Activated T-helper 17 cell treated with anti-CD3 and anti-CD28 coated beads, Interleukin-2, amount 50 U/mL, for 72 hours (primary cell): ENCODE data around the gene DUSP15. TPM values are rescaled to one million over a fixed set of nuclear protein-coding genes. Genes with fewer than 3 reads are reported as not detected.

Experiments used
- ATAC-seq: fragments of 150-1000 bp; cut with Tn5 transposase; replicated peaks from 2 replicates; pipeline ENCODE4 v1.10.0; 2021; ENCODE audit warnings: mild to moderate bottlenecking, moderate library complexity
- H3K27ac Mint-ChIP-seq: one replicate; pipeline ENCODE4 v1.8.0; 2022; ENCODE audit warnings: mixed read lengths
- H3K27me3 Mint-ChIP-seq: one replicate; pipeline ENCODE4 v1.8.0; 2022; ENCODE audit warnings: mixed read lengths
- H3K36me3 Mint-ChIP-seq: one replicate; pipeline ENCODE4 v1.8.0; 2022; ENCODE audit warnings: low read depth, mild to moderate bottlenecking, mixed read lengths
- H3K4me1 Mint-ChIP-seq: one replicate; pipeline ENCODE4 v1.8.0; 2022; ENCODE audit warnings: mixed read lengths
- H3K4me3 Mint-ChIP-seq: one replicate; pipeline ENCODE4 v1.8.0; 2022; ENCODE audit warnings: mild to moderate bottlenecking, mixed read lengths
- H3K9me3 Mint-ChIP-seq: one replicate; pipeline ENCODE4 v1.8.0; 2022; ENCODE audit warnings: mixed read lengths
- total RNA-seq, 2 donors: library from RNA; stranded (reverse); gene quantifications; one replicate each; pipeline ENCODE4 v1.2.3, GENCODE V29; 2022

The DUSP15 gene
- total RNA-seq, 2 donors from 2014 or later, result not detected

DNA sequence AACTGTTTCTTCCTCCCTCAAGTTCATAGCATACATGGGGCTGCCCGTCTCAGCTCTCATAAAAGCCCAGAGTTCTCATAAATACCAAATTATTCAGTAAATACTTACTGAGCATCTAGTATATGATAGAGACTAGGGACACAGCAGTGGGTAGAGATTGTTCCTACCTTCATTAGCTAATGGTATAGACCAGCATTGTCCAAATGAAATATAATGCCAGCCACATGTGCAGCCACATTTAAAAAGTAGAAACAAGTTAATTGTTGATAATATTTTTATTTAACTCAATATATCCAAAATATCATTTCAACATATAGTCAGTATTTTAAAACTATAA lies 1.3 kb upstream of the DUSP15 start:
- no peak for ATAC-seq
- H3K36me3 Mint-ChIP-seq, result peaks cover 13% of the 10 kb centered on the region
- H3K4me3 Mint-ChIP-seq, result no peak overlapping the region
- H3K27ac Mint-ChIP-seq, result no peak overlapping the region
- H3K4me1 Mint-ChIP-seq, result peaks cover 11% of the 10 kb centered on the region
- peaks cover 30% of the 10 kb centered on the region for H3K27me3 Mint-ChIP-seq
- H3K9me3 Mint-ChIP-seq, result no peaks in the 10 kb centered on the region

DNA sequence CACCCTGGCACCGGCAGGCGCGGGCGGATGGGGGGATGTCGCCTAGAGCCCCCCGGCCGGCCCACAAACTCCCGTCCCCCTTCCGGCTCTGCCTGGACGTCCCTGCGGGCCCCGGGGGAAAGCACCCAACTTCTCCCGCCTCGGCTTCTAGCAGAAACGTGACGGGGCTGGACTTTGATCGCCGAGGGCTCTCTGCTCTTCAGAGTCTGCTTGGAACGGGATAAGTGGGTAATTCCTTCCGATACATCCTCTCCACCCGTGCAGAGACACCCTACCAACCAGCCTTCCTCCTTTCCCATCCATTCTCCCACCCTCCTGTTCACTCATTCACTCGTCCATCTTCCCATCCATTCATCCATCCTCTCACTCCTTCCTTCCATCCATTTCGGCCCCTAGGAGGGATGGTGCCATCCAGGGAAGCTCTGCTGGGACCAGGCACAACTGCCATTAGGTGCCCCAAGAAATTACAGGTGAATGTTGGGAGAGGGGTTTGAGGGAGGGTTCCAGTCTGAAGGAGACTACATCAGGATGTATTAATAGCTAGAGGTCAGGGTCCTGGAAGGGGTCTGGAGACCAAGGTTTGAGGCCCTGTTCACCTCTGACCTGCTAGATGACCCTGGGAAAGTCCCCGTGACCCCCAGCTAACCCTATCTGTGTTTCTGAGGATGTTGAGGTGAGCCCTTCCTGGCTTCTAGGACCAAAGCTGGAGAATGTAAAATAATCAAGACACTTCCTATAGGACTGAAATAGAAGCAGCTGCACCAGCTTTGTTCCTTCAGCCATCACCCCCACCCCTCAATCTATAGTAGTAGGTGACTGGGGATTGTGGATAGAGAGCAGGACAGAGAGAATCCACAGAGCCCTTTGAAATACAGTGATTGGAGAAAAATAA lies 645 bp upstream of the DUSP15 start:
- H3K27ac Mint-ChIP-seq, result peak overlapping the region; percentile 71
- ATAC-seq, result no peak
- no peaks in the 10 kb centered on the region for H3K9me3 Mint-ChIP-seq
- H3K4me3 Mint-ChIP-seq, result peak overlapping the region; percentile 85
- H3K4me1 Mint-ChIP-seq, result peaks cover 11% of the 10 kb centered on the region
- peaks cover 30% of the 10 kb centered on the region for H3K27me3 Mint-ChIP-seq
- H3K36me3 Mint-ChIP-seq, result peaks cover 13% of the 10 kb centered on the region

DNA sequence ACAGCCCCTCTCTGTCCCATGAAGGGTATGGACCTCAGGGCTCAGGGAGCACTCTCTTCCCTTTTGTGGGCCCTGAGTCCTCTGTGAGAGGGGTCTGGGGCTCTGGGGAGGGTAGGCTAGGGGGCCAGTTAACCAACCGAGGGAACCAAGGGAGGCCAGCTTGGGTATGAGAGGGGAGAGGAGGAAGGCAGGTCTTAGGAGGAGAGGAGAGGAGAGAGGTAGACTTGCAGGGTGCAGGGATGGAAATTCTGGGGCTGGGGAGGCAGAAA lies 720 bp downstream of the DUSP15 start:
- Mint-ChIP-seq H3K4me1 (peaks cover 11% of the 10 kb centered on the region), H3K27ac (peak overlapping the region; percentile 79), H3K4me3 (peak overlapping the region; percentile 85), H3K36me3 (peaks cover 13% of the 10 kb centered on the region), H3K27me3 (peaks cover 30% of the 10 kb centered on the region), H3K9me3 (no peaks in the 10 kb centered on the region)
- no peak for ATAC-seq

DNA sequence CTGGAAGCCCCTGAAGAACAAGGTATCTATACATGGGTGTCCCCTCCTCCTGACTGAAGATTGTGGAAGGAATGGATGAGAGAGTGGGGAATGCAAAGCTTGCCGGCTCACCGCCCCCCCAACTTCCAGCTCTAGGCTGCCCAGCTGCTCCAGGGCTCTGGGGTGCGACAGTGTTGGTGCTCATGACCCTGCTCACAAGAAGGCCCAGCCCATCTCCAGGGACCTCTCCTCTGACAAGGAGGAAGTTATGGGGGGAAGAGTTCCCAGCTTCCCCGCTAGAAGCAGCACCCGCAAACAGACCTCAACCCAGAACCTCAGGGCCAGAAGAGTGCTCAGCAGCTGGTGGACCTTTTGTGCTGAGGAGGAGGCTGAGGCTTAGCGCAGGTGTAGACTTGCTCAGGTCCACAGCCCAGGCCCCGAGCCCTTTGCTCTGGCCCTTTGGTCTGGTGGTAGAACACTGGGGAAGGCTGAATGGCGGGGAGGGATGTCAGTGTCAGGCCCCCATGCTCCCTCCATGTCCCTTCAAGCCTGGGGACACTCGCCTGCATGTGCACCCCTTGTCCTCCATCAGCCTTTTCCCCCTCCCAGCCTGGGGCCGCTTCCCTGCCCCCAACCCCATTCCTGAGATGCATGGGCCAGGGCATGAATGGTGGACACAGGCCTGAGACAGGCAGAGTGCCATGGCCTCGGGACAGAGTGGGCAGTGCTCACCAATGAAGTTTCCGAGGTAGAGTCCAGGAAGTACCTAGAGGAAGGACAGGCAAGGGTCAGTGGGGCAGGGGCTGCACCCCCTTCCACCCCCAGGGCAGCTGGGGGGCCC lies 1.3 kb downstream of the DUSP15 start:
- peak overlapping the region; percentile 79 for H3K27ac Mint-ChIP-seq
- H3K4me1 Mint-ChIP-seq, result peaks cover 11% of the 10 kb centered on the region
- H3K9me3 Mint-ChIP-seq, result no peaks in the 10 kb centered on the region
- H3K36me3 Mint-ChIP-seq, result peaks cover 13% of the 10 kb centered on the region
- no peak for ATAC-seq
- peaks cover 29% of the 10 kb centered on the region for H3K27me3 Mint-ChIP-seq
- peak overlapping the region; percentile 85 for H3K4me3 Mint-ChIP-seq

DNA sequence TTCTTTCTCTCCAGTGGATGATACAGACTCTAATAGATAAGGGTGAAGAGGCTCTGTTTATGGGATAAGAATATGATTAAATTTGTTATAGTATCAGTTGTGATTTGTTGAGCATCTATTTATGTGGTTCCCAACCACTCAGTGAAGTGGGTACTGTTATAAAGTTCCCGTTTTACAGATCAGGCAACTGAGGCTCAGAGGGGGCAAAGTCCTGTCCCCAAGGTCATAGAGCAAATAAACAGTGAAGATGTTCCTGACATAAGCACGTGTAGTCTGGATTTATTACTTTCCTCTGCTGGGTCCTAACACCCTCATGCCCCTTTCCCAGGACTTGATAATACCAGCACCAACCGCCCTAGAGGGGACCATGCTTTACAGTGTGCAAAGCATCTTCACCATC lies 4.1 kb downstream of the DUSP15 start:
- H3K27ac Mint-ChIP-seq, result no peak overlapping the region
- H3K27me3 Mint-ChIP-seq, result peaks cover 20% of the 10 kb centered on the region
- no peak for ATAC-seq
- H3K36me3 Mint-ChIP-seq, result peaks cover 13% of the 10 kb centered on the region
- no peak overlapping the region for H3K4me3 Mint-ChIP-seq
- H3K4me1 Mint-ChIP-seq, result peaks cover 16% of the 10 kb centered on the region
- no peaks in the 10 kb centered on the region for H3K9me3 Mint-ChIP-seq

DNA sequence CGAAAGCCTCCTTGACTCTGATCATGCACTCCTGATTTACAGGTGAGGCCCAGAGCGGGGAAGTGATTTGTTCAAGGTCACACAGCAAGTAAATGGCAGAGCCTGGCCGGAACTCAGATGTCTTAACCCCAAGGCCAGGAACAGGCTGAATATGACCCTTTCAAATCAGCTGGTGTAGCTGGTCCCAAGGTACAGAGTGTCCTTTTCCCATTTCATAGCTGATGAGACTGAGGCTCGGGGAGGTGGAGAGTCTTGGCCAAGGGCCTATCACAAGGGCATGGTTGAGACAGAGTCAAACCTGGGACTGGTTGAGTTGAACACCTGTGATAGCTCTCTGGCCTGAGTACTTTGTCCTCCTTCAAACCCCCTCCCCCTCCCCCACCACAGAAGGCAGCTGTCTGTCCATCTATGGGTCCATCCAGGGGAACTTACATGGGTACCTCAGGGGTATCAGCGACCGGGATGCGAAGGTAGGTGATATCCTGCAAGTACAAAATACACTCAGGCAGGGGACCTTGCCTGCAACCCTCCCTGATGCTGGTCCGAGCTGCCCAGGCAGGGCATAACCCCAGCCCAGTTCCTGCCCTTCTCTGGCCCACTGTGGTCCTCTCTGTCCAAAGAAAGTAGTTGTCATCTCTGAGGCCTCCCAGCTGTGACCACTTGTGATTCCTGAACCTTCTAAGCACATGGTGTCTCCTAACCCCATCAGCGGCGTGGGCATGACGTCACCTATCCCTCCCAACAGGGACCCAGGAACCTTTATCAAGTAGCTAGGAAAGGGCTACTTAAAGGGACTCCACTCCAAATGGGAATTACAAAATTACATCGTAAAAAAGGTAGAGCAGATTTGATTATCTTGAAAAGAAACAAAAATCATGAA lies 5.6 kb downstream of the DUSP15 start:
- Mint-ChIP-seq H3K36me3 (peaks cover 5% of the 10 kb centered on the region), H3K4me1 (peaks cover 8% of the 10 kb centered on the region), H3K27ac (no peak overlapping the region), H3K9me3 (no peaks in the 10 kb centered on the region), H3K27me3 (peaks cover 18% of the 10 kb centered on the region), H3K4me3 (no peak overlapping the region)
- no peak for ATAC-seq

DNA sequence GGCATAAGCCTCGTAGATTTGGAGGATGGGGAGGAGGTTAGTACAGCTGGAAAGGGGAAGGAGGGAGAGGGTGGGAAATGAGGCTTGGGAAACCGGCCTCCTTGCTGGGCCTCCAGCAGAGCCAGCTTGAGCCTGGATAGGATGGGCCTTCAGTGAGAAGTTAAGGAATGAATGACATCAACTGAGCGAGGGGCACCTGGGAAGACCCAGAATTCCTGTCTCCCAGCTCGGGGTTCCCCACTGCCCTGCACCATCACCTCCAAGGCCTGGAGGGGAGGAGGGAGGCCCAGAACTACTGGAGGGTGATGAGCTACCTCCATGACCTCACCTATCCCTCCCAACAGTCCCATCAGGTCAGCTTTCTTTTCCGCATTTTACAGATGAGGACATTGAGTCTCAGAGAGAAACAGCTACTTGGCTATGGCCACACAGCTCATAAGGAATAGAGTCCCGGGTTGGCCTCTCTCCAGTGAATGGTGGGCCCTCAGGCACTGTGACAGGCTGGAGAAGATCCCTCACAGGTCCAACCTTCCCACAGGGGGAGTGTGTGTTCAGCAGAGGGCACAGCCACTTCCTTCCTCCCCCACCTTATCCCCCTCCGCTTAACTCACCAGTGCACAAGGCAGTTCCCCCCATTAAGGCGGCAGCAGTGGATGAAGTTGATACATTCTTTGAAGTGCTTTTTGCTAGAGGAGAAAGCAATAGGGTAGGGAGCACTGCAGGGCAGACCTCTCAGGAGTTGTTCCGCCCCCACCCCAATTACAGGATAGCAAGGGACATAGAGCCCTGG lies 6.8 kb downstream of the DUSP15 start:
- Mint-ChIP-seq H3K36me3 (no peaks in the 10 kb centered on the region), H3K9me3 (no peaks in the 10 kb centered on the region), H3K27ac (no peak overlapping the region), H3K4me3 (no peak overlapping the region), H3K27me3 (peaks cover 11% of the 10 kb centered on the region), H3K4me1 (peaks cover 5% of the 10 kb centered on the region)
- no peak for ATAC-seq

DNA sequence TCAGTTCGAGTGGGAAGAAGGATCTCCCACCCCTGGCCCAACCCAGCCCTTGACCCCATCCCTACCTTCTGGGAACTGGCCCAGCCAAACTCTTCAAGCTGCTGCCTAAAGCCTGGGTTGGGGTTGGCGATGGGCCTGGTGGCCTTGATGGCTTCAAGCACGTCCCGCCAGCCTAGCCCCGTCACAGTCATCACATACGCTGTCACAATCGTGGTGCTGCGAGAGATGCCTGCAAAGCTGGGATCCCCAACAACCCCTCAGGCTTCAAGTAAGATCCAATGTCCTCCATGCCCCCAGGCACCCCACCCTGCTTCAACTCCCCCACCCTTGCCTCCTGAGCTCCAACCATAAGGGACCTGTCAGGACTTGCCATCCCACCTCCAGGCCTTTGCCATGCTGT lies 7.8 kb downstream of the DUSP15 start:
- Mint-ChIP-seq H3K4me1 (peaks cover 5% of the 10 kb centered on the region), H3K27ac (no peak overlapping the region), H3K27me3 (peaks cover 14% of the 10 kb centered on the region), H3K36me3 (no peaks in the 10 kb centered on the region), H3K9me3 (no peaks in the 10 kb centered on the region), H3K4me3 (peak overlapping the region; percentile 64)
- no peak for ATAC-seq

DNA sequence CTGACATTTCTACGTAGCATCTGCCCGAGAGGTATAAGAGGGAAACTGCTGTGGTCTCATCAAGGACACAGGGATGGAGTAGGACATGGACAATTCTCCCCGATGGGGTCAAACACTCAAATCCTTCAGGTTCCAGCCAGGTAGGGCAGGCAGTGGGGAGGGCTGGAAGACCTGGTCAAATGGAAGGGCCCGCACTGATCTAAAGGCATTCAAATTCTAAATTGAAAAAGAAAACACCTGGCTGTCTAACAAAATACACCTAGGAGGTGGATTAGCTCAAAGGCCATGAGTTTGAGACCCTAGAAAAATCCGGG lies 8.2 kb downstream of the DUSP15 start:
- Mint-ChIP-seq H3K27ac (peak overlapping the region; percentile 16), H3K4me3 (peak overlapping the region; percentile 64), H3K9me3 (no peaks in the 10 kb centered on the region), H3K27me3 (peaks cover 17% of the 10 kb centered on the region), H3K36me3 (no peaks in the 10 kb centered on the region), H3K4me1 (peaks cover 5% of the 10 kb centered on the region)
- no peak for ATAC-seq

DNA sequence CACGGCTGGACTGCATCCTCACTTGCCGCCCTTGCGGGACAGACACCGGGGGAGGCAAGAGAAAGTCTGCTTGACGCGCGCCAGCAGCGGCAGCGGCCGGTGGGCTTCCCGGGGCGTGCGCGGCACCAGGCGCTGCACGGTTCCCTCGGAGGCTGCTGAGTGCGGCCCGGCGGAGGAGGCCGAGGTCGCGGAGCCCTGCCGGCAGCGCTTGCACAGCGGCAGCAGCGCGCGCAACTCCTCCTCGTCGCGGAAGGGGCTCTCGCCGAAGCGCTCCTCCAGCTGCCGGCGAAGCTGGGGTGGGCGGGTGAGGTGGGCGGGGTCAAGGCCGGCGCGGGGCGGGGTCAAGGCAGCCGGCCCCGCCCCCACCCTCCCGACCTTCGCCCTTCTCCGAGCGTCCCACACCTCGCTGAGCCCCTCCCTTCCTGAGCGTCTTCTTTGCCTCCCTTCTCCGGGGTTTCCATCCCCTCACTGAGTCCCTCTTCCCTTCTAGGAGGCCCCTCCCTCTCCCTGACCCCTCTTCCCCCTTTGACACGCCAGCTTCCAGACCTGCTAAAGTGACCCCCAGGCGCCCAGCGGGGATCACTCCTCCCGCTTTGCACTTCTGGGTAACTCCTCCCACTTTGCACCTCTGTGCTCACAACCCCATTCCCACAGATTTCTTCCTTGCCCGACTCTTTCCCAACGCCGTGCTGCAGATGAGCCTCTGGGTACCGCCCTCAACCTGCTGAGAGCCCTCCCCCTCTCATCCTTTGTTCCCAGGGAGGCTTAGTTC lies 8.8 kb downstream of the DUSP15 start:
- Mint-ChIP-seq H3K4me1 (peaks cover 5% of the 10 kb centered on the region), H3K36me3 (no peaks in the 10 kb centered on the region), H3K27ac (peak overlapping the region; percentile 16), H3K27me3 (peaks cover 17% of the 10 kb centered on the region), H3K4me3 (peak overlapping the region; percentile 64), H3K9me3 (no peaks in the 10 kb centered on the region)
- ATAC-seq, result peak; percentile 70

DNA sequence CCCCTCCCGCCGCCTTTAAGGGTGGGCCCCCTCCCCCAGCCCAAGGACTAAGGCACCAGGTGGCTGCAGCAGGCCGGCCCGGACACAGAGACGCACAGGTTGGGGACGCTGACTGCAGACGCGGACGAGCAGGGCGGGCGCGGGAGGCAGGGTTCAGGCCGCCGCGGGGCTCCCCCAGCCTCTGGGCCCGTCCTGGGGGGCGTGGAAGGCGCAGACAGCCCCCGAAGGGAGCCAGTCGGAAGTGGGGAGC lies 9.3 kb downstream of the DUSP15 start:
- peak overlapping the region; percentile 20 for H3K4me3 Mint-ChIP-seq
- no peaks in the 10 kb centered on the region for H3K36me3 Mint-ChIP-seq
- no peaks in the 10 kb centered on the region for H3K9me3 Mint-ChIP-seq
- ATAC-seq, result peak; percentile 42
- peaks cover 17% of the 10 kb centered on the region for H3K27me3 Mint-ChIP-seq
- no peak overlapping the region for H3K27ac Mint-ChIP-seq
- H3K4me1 Mint-ChIP-seq, result peaks cover 5% of the 10 kb centered on the region

DNA sequence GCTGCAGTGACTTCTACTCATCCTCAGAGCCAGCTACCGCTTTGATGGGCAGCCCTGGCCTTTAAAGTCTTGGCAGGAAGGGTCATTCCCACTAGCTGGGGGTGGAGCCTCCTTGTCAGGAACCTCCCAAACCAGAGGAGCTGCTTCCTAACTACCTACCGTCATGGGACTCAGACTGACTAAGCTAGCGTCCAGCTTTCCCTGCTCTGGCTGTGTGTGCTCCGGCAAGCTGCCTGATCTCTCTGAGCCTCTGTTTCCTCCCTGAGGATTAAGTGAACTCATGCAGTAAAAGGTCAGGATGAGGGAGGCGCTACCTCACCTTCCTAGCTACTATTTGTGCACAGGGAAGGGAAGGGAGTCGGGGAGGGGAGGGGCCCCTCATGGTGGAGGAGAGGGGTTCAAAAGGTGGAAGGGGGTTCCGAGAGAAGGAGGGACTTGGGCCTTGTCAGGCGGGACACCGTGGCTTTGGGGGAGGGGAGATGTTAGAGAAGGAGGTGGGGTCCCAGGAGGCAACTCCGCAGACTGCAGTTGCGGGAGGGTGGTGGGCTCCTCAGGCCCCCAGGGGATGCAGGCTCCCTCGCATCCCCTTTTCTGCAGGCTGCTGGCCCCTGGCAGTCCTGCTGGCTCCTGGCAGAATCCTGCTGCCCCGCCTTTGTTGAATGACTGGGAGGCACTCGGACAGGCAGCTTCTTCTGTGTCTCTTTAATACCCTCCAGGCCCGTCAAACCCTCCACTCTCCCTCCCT lies 9.8 kb downstream of the DUSP15 start:
- H3K27ac Mint-ChIP-seq, result no peak overlapping the region
- peaks cover 5% of the 10 kb centered on the region for H3K4me1 Mint-ChIP-seq
- ATAC-seq, result no peak
- H3K4me3 Mint-ChIP-seq, result peak overlapping the region; percentile 20
- no peaks in the 10 kb centered on the region for H3K9me3 Mint-ChIP-seq
- H3K27me3 Mint-ChIP-seq, result peaks cover 17% of the 10 kb centered on the region
- H3K36me3 Mint-ChIP-seq, result no peaks in the 10 kb centered on the region

DNA sequence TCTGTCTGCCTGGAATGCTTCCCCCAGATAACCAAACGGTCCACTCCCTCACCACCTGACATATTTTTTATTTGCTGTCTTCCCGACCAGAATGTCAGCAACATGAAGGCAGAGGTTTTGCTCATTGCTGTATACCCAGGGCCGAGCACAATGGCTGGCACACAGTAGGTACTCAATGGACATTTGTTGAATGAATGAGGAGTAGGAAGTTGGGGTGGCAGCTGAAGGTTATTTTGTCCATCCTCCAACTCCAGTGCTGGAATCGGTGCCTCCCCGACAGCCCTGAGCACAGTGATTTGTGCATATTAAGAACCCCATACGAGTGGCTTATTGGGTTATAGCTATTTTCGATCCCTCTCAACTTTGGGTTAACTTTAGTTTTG lies 10.3 kb downstream of the DUSP15 start:
- H3K27ac Mint-ChIP-seq, result no peak overlapping the region
- H3K9me3 Mint-ChIP-seq, result no peaks in the 10 kb centered on the region
- H3K27me3 Mint-ChIP-seq, result peaks cover 17% of the 10 kb centered on the region
- peaks cover 5% of the 10 kb centered on the region for H3K4me1 Mint-ChIP-seq
- no peak for ATAC-seq
- H3K4me3 Mint-ChIP-seq, result no peak overlapping the region
- no peaks in the 10 kb centered on the region for H3K36me3 Mint-ChIP-seq
